ENCODE data around the gene CEBPG. TPM values are rescaled to one million over a fixed set of nuclear protein-coding genes. Genes with fewer than 3 reads are reported as not detected.

The CEBPG gene
- total RNA-seq, 1 donor from 2014 or later: 13.0 TPM

DNA sequence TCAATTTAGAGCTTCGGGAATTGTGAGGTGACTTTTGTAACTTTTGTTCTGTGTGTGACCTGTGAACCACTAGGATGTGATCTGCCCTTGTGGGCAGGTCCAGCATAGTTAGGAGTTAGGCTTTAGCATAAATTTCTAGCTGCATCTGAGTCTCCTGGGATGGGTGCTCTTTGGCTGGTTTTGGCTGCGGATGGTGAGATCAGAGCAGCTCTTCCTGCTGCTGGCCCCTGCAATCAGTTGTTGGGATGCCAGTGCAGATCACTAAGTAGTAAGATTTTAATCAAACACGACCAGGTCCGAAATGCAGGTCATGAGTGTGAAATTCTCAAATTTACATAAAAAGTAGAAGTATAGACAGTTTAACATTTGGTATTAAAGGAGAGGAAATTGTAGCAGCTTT lies 8.5 kb downstream of the CEBPG start:
- Histone ChIP-seq H3K9me3 (replicated peaks) (no peaks in the 10 kb centered on the region), H3K27me3 (ENCODE audit: low read depth) (no peaks in the 10 kb centered on the region), H3K36me3 (peaks cover 17% of the 10 kb centered on the region), H3K4me1 (peaks cover 72% of the 10 kb centered on the region), H3K4me3 (no peak overlapping the region), H3K27ac (replicated peaks) (no peak overlapping the region)
- TF ChIP-seq, protein P1, sequence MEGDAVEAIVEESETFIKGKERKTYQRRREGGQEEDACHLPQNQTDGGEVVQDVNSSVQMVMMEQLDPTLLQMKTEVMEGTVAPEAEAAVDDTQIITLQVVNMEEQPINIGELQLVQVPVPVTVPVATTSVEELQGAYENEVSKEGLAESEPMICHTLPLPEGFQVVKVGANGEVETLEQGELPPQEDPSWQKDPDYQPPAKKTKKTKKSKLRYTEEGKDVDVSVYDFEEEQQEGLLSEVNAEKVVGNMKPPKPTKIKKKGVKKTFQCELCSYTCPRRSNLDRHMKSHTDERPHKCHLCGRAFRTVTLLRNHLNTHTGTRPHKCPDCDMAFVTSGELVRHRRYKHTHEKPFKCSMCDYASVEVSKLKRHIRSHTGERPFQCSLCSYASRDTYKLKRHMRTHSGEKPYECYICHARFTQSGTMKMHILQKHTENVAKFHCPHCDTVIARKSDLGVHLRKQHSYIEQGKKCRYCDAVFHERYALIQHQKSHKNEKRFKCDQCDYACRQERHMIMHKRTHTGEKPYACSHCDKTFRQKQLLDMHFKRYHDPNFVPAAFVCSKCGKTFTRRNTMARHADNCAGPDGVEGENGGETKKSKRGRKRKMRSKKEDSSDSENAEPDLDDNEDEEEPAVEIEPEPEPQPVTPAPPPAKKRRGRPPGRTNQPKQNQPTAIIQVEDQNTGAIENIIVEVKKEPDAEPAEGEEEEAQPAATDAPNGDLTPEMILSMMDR (IDR thresholded peaks at IDR 0.05; ENCODE audit: borderline replicate concordance): no peak
- DNase-seq: no peak
- intact Hi-C loops (cut with micrococcal nuclease): no loop called here

DNA sequence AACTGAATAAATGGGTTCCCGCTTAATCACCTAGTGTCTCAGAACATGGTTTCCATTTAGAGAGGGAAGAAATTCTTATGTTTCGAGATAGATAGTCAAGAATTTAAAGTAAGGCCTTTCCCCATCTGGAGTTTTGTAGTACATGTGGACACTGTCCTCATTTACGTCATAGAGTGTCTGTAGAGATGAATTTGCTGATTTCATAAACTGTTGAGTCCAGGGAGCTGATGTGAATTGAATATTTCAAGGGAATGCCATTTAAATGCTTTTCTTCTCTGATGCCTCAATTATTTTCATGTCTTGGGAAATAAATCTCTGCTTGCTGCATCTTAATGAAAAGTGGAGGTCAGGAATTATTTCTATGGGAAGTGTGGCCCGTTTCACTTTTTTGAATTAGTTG lies 9.5 kb downstream of the CEBPG start:
- H3K4me1 ChIP-seq: peaks cover 72% of the 10 kb centered on the region
- H3K27me3 ChIP-seq (ENCODE audit: low read depth): no peaks in the 10 kb centered on the region
- peaks cover 17% of the 10 kb centered on the region for H3K36me3 ChIP-seq
- H3K9me3 ChIP-seq (replicated peaks): no peaks in the 10 kb centered on the region
- intact Hi-C loops (cut with micrococcal nuclease): no loop called here
- TF ChIP-seq, protein P1 (IDR thresholded peaks at IDR 0.05; ENCODE audit: borderline replicate concordance): no peak
- H3K4me3 ChIP-seq: no peak overlapping the region
- no peak for DNase-seq
- no peak overlapping the region for H3K27ac ChIP-seq (replicated peaks)

DNA sequence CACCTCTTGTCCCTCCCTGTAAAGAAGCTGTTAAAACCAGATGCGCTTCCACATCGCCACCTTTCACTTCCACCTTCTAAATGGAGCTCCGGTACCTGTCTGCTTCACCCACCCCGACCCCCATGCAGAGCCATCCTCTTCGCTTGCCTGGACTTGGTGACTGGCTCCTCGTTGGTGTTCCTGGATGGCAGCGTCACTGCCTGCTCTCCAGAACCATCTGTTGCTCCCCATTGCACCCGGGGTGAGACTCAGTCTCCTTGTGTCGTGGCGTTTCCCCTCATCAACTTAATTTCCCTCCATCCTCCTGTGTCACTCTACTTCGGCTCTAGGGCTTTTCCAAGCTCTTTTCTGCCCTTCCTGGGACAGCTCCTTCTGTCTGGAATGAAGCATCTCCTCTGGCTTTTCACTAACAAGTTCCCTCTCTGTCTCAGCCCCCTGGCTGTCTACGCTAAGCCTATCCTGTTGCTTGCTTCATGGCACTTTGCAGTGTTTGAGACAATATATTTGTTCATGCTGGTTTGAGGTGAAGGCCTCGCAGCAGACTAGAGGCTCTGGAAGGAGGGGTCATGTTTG lies 10.3 kb downstream of the CEBPG start:
- peaks cover 16% of the 10 kb centered on the region for H3K36me3 ChIP-seq
- no peaks in the 10 kb centered on the region for H3K9me3 ChIP-seq (replicated peaks)
- H3K4me3 ChIP-seq: no peak overlapping the region
- no peaks in the 10 kb centered on the region for H3K27me3 ChIP-seq (ENCODE audit: low read depth)
- intact Hi-C loops (cut with micrococcal nuclease): no loop called here
- TF ChIP-seq, protein P1 (IDR thresholded peaks at IDR 0.05; ENCODE audit: borderline replicate concordance): no peak
- no peak for DNase-seq
- H3K27ac ChIP-seq (replicated peaks): no peak overlapping the region
- peaks cover 72% of the 10 kb centered on the region for H3K4me1 ChIP-seq

DNA sequence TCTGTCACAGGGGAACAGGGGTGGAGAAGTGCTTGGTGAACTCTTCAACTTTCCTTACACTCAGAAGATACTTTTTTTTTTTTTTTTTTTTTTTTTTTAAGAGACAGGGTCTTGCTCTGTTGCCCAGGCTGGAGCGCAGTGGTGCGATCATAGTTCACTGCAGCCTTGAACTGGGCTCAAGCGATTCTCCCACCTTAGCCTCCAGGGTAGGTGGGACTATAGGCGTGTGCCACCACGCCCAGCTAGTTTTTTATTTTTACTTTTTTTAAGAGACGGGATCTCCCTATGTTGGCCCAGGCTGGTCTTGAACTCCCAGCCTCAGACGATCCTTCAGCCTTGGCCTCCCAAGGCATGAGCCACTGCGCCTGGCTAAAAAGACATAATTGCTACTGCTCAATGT lies 11.5 kb downstream of the CEBPG start:
- no peaks in the 10 kb centered on the region for H3K9me3 ChIP-seq (replicated peaks)
- TF ChIP-seq, protein P1 (IDR thresholded peaks at IDR 0.05; ENCODE audit: borderline replicate concordance): no peak
- peaks cover 78% of the 10 kb centered on the region for H3K4me1 ChIP-seq
- no peak overlapping the region for H3K27ac ChIP-seq (replicated peaks)
- intact Hi-C loops (cut with micrococcal nuclease): no loop called here
- H3K27me3 ChIP-seq (ENCODE audit: low read depth): no peaks in the 10 kb centered on the region
- peaks cover 5% of the 10 kb centered on the region for H3K36me3 ChIP-seq
- no peak overlapping the region for H3K4me3 ChIP-seq
- DNase-seq: no peak

DNA sequence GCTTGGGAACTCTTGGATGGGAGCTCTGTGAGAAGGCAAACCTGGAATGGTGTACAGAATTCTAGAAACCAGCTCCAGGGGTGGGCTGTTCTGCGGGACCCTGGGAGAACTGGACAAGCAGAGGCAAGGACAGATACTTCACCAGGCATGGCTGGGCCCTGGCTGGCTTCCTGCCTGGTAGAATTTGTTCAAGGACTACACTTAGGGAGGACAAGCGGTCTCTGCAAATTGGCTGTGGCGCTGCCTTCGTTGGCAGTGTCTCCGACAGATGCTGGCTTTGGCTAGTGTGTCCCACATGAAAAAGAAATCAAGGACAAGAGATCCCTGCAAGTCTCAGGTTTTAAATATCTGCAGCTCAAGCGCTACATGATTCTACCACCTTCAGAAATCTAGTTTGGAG lies 12.4 kb downstream of the CEBPG start:
- no peaks in the 10 kb centered on the region for H3K27me3 ChIP-seq (ENCODE audit: low read depth)
- H3K9me3 ChIP-seq (replicated peaks): no peaks in the 10 kb centered on the region
- H3K36me3 ChIP-seq: peaks cover 5% of the 10 kb centered on the region
- no peak overlapping the region for H3K4me3 ChIP-seq
- peaks cover 88% of the 10 kb centered on the region for H3K4me1 ChIP-seq
- peak overlapping the region; percentile 71 for H3K27ac ChIP-seq (replicated peaks)
- TF ChIP-seq, protein P1 (IDR thresholded peaks at IDR 0.05; ENCODE audit: borderline replicate concordance): no peak
- intact Hi-C loops (cut with micrococcal nuclease): no loop called here
- peak; percentile 60 for DNase-seq

Data from left ventricle myocardium inferior (tissue), 1 donor.